Islet precursor cell (in vitro differentiated cells): ENCODE results near the gene TBC1D1.
A peak's percentile ranks its signal among the peaks of the same experiment; 100 is the strongest.

Source experiments
- DNase-seq: peaks from one replicate; pipeline ENCODE4 v3.0.0-alpha.2; 2018

The TBC1D1 gene

GRCh38 chr4:38060829-38061431, 170.0 kb downstream of the TBC1D1 start:
- DNase-seq, result peak; percentile 88

- peak; percentile 80 for DNase-seq
Measured at GRCh38 chr4:38062088-38062775, 171.3 kb downstream of the TBC1D1 start.

GRCh38 chr4:38062776-38063097, 171.9 kb downstream of the TBC1D1 start:
- DNase-seq, result no peak

GRCh38 chr4:38065176-38065575, 174.3 kb downstream of the TBC1D1 start:
- no peak for DNase-seq

- no peak for DNase-seq
Measured at GRCh38 chr4:38065900-38066299, 175.0 kb downstream of the TBC1D1 start.

GRCh38 chr4:38067499-38067898, 176.6 kb downstream of the TBC1D1 start:
- no peak for DNase-seq

- DNase-seq, result peak; percentile 68
Measured at GRCh38 chr4:38068107-38068506, 177.2 kb downstream of the TBC1D1 start.

- peak; percentile 69 for DNase-seq
Measured at GRCh38 chr4:38069271-38069760, 178.4 kb downstream of the TBC1D1 start.

- DNase-seq, result no peak
Measured at GRCh38 chr4:38071801-38072431, 181.0 kb downstream of the TBC1D1 start.

GRCh38 chr4:38072578-38072977, 181.7 kb downstream of the TBC1D1 start:
- DNase-seq, result no peak

- no peak for DNase-seq
Measured at GRCh38 chr4:38073596-38074234, 182.8 kb downstream of the TBC1D1 start.

GRCh38 chr4:38075370-38076152, 184.7 kb downstream of the TBC1D1 start:
- no peak for DNase-seq

- DNase-seq, result no peak
Measured at GRCh38 chr4:38076153-38076669, 185.3 kb downstream of the TBC1D1 start.

- no peak for DNase-seq
Measured at GRCh38 chr4:38077791-38078489, 187.1 kb downstream of the TBC1D1 start.

- DNase-seq, result no peak
Measured at GRCh38 chr4:38078590-38079421, 187.9 kb downstream of the TBC1D1 start.

- no peak for DNase-seq
Measured at GRCh38 chr4:38080061-38080974, 189.4 kb downstream of the TBC1D1 start.

GRCh38 chr4:38082021-38082420, 191.1 kb downstream of the TBC1D1 start:
- DNase-seq, result no peak

- no peak for DNase-seq
Measured at GRCh38 chr4:38082424-38083385, 191.8 kb downstream of the TBC1D1 start.
